ENCODE results near the gene IGF1. TPM values are rescaled to one million over a fixed set of nuclear protein-coding genes. Genes with fewer than 3 reads are reported as not detected.

IGF1 gene
- total RNA-seq, 2 donors from 2014 or later, result not detected

DNA sequence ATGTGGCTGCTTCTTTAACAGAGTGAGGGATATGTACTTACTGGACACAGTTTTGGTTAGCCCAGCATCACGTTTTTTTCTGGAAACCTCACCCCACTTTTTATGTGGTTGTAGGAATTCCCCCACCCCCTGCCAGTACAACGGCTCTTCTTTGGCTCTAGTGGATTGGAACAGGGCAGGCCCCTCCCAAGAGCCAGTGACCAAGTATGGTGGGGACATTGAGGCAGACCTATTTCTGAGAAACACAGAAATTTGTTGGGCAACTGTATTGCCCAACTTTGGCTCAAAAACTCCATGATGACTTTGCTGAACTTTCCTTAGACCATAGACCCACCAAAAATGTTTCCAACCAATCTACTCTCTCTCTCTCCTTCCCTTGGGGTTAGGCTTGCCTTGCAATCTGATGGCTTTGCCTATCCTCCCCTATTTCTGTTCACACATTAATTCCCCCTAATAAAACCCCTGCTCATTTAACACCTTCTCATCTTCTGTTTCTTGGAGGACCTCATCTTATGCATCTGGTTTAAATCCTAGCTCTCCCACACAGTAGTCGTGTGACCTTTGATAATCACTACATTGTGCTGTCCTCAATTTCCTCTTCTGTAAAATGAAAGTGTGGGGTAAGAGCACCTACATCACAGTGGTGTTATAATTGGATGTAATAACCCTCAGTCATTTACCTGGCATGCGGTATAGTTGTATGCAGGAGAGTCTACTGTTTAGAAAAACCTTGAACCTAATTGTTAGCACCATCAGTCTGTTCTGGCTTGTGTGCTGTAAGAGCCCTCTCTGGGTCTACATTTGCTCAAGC lies 71.7 kb downstream of the IGF1 start:
- no peaks in the 10 kb centered on the region for H3K27me3 Mint-ChIP-seq (ENCODE audit: insufficient read depth)
- H3K27ac Mint-ChIP-seq, result no peak overlapping the region
- TF ChIP-seq, protein P1, sequence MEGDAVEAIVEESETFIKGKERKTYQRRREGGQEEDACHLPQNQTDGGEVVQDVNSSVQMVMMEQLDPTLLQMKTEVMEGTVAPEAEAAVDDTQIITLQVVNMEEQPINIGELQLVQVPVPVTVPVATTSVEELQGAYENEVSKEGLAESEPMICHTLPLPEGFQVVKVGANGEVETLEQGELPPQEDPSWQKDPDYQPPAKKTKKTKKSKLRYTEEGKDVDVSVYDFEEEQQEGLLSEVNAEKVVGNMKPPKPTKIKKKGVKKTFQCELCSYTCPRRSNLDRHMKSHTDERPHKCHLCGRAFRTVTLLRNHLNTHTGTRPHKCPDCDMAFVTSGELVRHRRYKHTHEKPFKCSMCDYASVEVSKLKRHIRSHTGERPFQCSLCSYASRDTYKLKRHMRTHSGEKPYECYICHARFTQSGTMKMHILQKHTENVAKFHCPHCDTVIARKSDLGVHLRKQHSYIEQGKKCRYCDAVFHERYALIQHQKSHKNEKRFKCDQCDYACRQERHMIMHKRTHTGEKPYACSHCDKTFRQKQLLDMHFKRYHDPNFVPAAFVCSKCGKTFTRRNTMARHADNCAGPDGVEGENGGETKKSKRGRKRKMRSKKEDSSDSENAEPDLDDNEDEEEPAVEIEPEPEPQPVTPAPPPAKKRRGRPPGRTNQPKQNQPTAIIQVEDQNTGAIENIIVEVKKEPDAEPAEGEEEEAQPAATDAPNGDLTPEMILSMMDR (conservative IDR thresholded peaks at IDR 0.05), result no peak
- Histone ChIP-seq H3K4me3 (ENCODE audit: low read length) (no peak overlapping the region), H3K9me3 (ENCODE audit: control insufficient read depth, low read length) (no peaks in the 10 kb centered on the region), H3K27ac (ENCODE audit: low read depth, low read length) (no peak overlapping the region), H3K4me1 (ENCODE audit: control insufficient read depth, insufficient read depth, low read length) (peaks cover 5% of the 10 kb centered on the region), H3K27me3 (ENCODE audit: control insufficient read depth, insufficient read depth, low read length, poor library complexity, severe bottlenecking) (no peaks in the 10 kb centered on the region), H3K9ac (ENCODE audit: extremely low read depth, low read length, poor library complexity, severe bottlenecking) (no peak overlapping the region), H3K36me3 (ENCODE audit: control insufficient read depth, insufficient read depth, low read length) (no peaks in the 10 kb centered on the region)
- DNase-seq, result no peak
- H3K4me1 Mint-ChIP-seq, result peaks cover 6% of the 10 kb centered on the region
- no peak overlapping the region for H3K4me3 Mint-ChIP-seq
- H3K36me3 Mint-ChIP-seq (ENCODE audit: low read depth), result no peaks in the 10 kb centered on the region
- H3K9me3 Mint-ChIP-seq, result no peaks in the 10 kb centered on the region
- WGBS, 2 experiments (ENCODE audit: insufficient coverage in 1 of 2, insufficient read length in 1 of 2), result 86% methylated on average over 4 of the region's 4 CpGs; no CpG with 5 or more reads in 1 of the 2 experiments

DNA sequence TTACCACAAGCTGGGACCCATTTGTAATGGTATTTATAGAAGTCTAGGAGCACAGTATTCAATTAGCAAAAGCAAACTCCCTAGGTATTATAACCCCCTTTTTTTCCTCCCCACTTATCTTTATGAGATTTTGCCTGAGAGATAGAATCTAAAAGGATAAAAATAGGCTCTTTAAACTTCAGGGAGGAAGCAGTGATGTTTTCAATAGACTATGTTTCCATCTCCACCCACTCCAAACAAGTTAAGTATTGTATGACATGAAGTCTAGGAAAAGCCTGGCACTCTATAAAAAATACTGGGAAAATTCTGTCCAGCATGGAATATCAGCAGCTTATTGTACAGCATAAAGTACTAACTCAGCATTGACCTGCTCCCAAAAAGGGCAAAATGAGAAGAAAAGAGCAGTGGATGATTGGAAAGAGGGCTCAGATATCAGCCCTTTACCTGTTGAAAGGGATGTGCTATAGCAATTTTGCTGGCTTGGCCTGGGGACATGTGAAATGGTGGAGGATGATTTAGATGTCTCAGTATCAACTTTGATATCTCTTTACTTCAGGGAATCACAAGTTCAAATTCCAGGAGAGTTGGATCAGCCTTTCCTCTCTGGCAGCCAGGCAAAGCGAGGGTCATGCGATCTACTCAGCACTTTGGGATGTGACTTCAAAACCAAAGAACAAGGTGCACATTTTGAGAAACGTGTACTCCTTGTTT lies 72.4 kb downstream of the IGF1 start:
- Mint-ChIP-seq H3K4me1 (peaks cover 6% of the 10 kb centered on the region), H3K4me3 (no peak overlapping the region), H3K9me3 (no peaks in the 10 kb centered on the region), H3K27ac (no peak overlapping the region), H3K27me3 (ENCODE audit: insufficient read depth) (no peaks in the 10 kb centered on the region), H3K36me3 (ENCODE audit: low read depth) (no peaks in the 10 kb centered on the region)
- Histone ChIP-seq H3K4me1 (ENCODE audit: control insufficient read depth, insufficient read depth, low read length) (peaks cover 5% of the 10 kb centered on the region), H3K36me3 (ENCODE audit: control insufficient read depth, insufficient read depth, low read length) (no peaks in the 10 kb centered on the region), H3K27ac (ENCODE audit: low read depth, low read length) (no peak overlapping the region), H3K9ac (ENCODE audit: extremely low read depth, low read length, poor library complexity, severe bottlenecking) (no peak overlapping the region), H3K4me3 (ENCODE audit: low read length) (no peak overlapping the region), H3K27me3 (ENCODE audit: control insufficient read depth, insufficient read depth, low read length, poor library complexity, severe bottlenecking) (no peaks in the 10 kb centered on the region), H3K9me3 (ENCODE audit: control insufficient read depth, low read length) (no peaks in the 10 kb centered on the region)
- TF ChIP-seq, protein P1 (conservative IDR thresholded peaks at IDR 0.05), result no peak
- WGBS, 2 experiments (ENCODE audit: insufficient coverage in 1 of 2, insufficient read length in 1 of 2), result 88 to 98% methylated on average over 3 of the region's 3 CpGs
- DNase-seq, result no peak

DNA sequence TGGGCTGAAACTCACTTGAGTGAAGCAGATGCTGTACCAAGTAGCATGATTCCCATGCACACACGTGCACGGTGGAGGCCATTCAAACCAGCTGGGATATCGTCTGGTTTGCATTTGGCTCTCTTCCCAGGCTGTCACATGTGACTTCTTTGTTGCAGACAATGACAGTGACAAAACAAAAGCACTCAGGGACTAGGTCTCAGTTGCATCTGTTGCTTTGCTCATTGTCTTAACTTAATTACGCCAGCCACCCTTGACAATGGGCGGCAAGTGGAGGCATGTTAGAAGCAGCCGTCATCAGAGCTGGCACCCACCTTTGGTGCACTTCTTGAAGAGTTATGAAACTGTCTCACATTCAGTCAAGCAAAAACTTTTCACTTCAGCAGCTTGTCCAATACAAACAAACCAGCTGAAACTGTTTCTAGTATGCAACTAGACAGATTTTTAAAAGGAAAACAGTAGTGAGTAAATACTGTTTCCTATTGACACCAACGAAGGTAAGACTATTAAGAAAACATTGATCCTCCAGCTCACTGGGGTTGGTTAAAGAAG lies 74.3 kb downstream of the IGF1 start:
- H3K4me1 Mint-ChIP-seq, result peaks cover 6% of the 10 kb centered on the region
- Histone ChIP-seq H3K9ac (ENCODE audit: extremely low read depth, low read length, poor library complexity, severe bottlenecking) (no peak overlapping the region), H3K9me3 (ENCODE audit: control insufficient read depth, low read length) (no peaks in the 10 kb centered on the region), H3K4me3 (ENCODE audit: low read length) (no peak overlapping the region), H3K27me3 (ENCODE audit: control insufficient read depth, insufficient read depth, low read length, poor library complexity, severe bottlenecking) (peaks cover 13% of the 10 kb centered on the region), H3K27ac (ENCODE audit: low read depth, low read length) (peak overlapping the region; percentile 47), H3K4me1 (ENCODE audit: control insufficient read depth, insufficient read depth, low read length) (peaks cover 5% of the 10 kb centered on the region), H3K36me3 (ENCODE audit: control insufficient read depth, insufficient read depth, low read length) (no peaks in the 10 kb centered on the region)
- no peaks in the 10 kb centered on the region for H3K9me3 Mint-ChIP-seq
- no peak overlapping the region for H3K4me3 Mint-ChIP-seq
- H3K27me3 Mint-ChIP-seq (ENCODE audit: insufficient read depth), result peaks cover 6% of the 10 kb centered on the region
- WGBS, 2 experiments (ENCODE audit: insufficient coverage in 1 of 2, insufficient read length in 1 of 2), result 84 to 100% methylated on average over 3 to 7 of the region's 7 CpGs
- no peak overlapping the region for H3K27ac Mint-ChIP-seq
- H3K36me3 Mint-ChIP-seq (ENCODE audit: low read depth), result no peaks in the 10 kb centered on the region
- DNase-seq, result peak; percentile 46
- TF ChIP-seq, protein P1 (conservative IDR thresholded peaks at IDR 0.05), result no peak

Measured in endodermal cell (in vitro differentiated cells).